Endothelial cell of umbilical vein (primary cell): Measurements from ENCODE around the gene PARK7. TPM values are rescaled to one million over a fixed set of nuclear protein-coding genes. Genes with fewer than 3 reads are reported as not detected.

Experiments
- BruUV-seq: library from RNA; stranded (reverse); fragments of 400-500 nt; replicated peaks from 2 replicates; lab custom pipeline; 2021; lab: Mats Ljungman, UMichigan
- CTCF ChIA-PET: fragments of 300-600, 350-600 bp; sonication (Branson Sonifier 250); formaldehyde crosslinking; loops from one replicate; lab custom pipeline; 2021; ENCODE audit warnings: antibody characterized with exemption, inconsistent platforms; lab: Charles Lee
- POLR2A ChIA-PET: fragments of 300-600, 350-600 bp; sonication (Branson Sonifier 250); formaldehyde crosslinking; loops from one replicate; lab custom pipeline; 2021; ENCODE audit warnings: antibody characterized with exemption, inconsistent platforms; lab: Charles Lee
- DNase-seq: peaks from one replicate; pipeline ENCODE4 v3.0.0-alpha.2; 2011; ENCODE audit warnings: low read depth, low spot score
- FAIRE-seq: peaks from 2 replicates; lab custom pipeline; 2011; peaks lifted over from hg19 to GRCh38; lab: Jason Lieb, UNC
- H2AFZ ChIP-seq: 2 replicates; pipeline ENCODE4 v1.6.0; 2012; ENCODE audit warnings: low read depth, low read length, control low read depth, inconsistent platforms
- H3K27ac ChIP-seq: 2 replicates; pipeline ENCODE4 v1.5.1; 2011; ENCODE audit warnings: low read depth, mild to moderate bottlenecking, control low read depth, low read length, moderate library complexity; ENCODE audit not compliant: insufficient read depth
- H3K27me3 ChIP-seq, 2 experiments: 2 replicates each; pipeline versions ENCODE4 v1.6.0 to v1.6.1; 2011; ENCODE audit warnings: low read length in 2 of 2, mixed read lengths in 1 of 2; ENCODE audit not compliant: control insufficient read depth in 2 of 2, insufficient read depth in 2 of 2
- H3K36me3 ChIP-seq, 2 experiments: 2 replicates in 1 of 2; 3 replicates in 1 of 2; pipeline ENCODE4 v1.5.1; 2011; ENCODE audit warnings: low read length in 2 of 2, mild to moderate bottlenecking in 1 of 2, moderate library complexity in 1 of 2; ENCODE audit not compliant: control insufficient read depth in 2 of 2, insufficient read depth in 2 of 2; ENCODE audit errors: extremely low read depth in 1 of 2
- H3K4me1 ChIP-seq: 3 replicates; pipeline ENCODE4 v1.5.1; 2011; ENCODE audit warnings: mild to moderate bottlenecking, low read length; ENCODE audit not compliant: control insufficient read depth, insufficient read depth; ENCODE audit errors: extremely low read depth
- H3K4me2 ChIP-seq: 2 replicates; pipeline ENCODE4 v1.6.1; 2011; ENCODE audit warnings: low read length, control low read depth, mixed read lengths; ENCODE audit not compliant: insufficient read depth
- H3K4me3 ChIP-seq, 3 experiments: fragments of 200-600 bp in 1 of 3; sonication (generic), shearing (Covaris generic) in 1 of 3; replicated peaks in 1 of 3; 2 replicates each; pipeline ENCODE4 v1.5.1; 2011 to 2016; ENCODE audit warnings: control low read depth in 3 of 3, low read length in 3 of 3, mild to moderate bottlenecking in 2 of 3, inconsistent platforms in 1 of 3, low read depth in 1 of 3, moderate library complexity in 1 of 3; ENCODE audit not compliant: insufficient read depth in 1 of 3
- H3K79me2 ChIP-seq: 2 replicates; pipeline ENCODE4 v1.6.0; 2012; ENCODE audit warnings: low read length, inconsistent platforms; ENCODE audit not compliant: control insufficient read depth, insufficient read depth
- H3K9ac ChIP-seq: replicated peaks from 2 replicates; pipeline ENCODE3; 2011; ENCODE audit warnings: low read length, control low read depth; ENCODE audit not compliant: insufficient read depth; ENCODE audit errors: extremely low read depth
- H3K9me1 ChIP-seq: replicated peaks from 3 replicates; pipeline ENCODE4 v1.6.0; 2011; ENCODE audit warnings: mild to moderate bottlenecking, low read length; ENCODE audit not compliant: control insufficient read depth, insufficient read depth; ENCODE audit errors: extremely low read depth
- H3K9me3 ChIP-seq: replicated peaks from 2 replicates; pipeline ENCODE4 v1.5.1; 2012; ENCODE audit warnings: low read length, inconsistent platforms; ENCODE audit not compliant: control insufficient read depth, insufficient read depth
- H4K20me1 ChIP-seq: replicated peaks from 2 replicates; pipeline ENCODE3; 2011; ENCODE audit warnings: mild to moderate bottlenecking, low read length; ENCODE audit not compliant: control insufficient read depth, insufficient read depth; ENCODE audit errors: extremely low read depth
- MYC ChIP-seq: IDR thresholded peaks from one replicate; pipeline ENCODE4 v1.6.1; 2011; ENCODE audit warnings: mild to moderate bottlenecking, low read depth, low read length
- POLR2A ChIP-seq: IDR thresholded peaks from 2 replicates; pipeline ENCODE4 v1.6.1; 2012; ENCODE audit warnings: low read depth, mild to moderate bottlenecking, control low read depth, low read length
- POLR2AphosphoS5 ChIP-seq: IDR thresholded peaks from 2 replicates; pipeline ENCODE4 v1.6.1; 2012; ENCODE audit warnings: low read depth, mild to moderate bottlenecking, control low read depth, low read length, moderate library complexity; ENCODE audit not compliant: insufficient read depth
- dilution Hi-C: fragments of 300-500 bp; cut with MboI; formaldehyde crosslinking; loops from one replicate; pipeline ENCODE4 v1.15.0; 2019; ENCODE audit warnings: low sequenced_read_pairs; ENCODE audit not compliant: extremely low pct_ligation_motif_present
- intact Hi-C: fragments of 100-400 bp; cut with micrococcal nuclease; formaldehyde crosslinking; loops from one replicate; pipeline ENCODE4 v1.10.0; 2022
- polyA plus RNA-seq, 4 experiments: library from polyadenylated mRNA; depleted of rRNA in 3 of 4; stranded (reverse) in 3 of 4; unstranded in 1 of 4; fragments of >200 nt; gene quantifications; 2 replicates each; pipeline versions ENCODE4 v1.2.1 to v1.2.3, GENCODE V29; 2011 to 2012; ENCODE audit warnings: missing spikeins in 1 of 4
- total RNA-seq: library from RNA; stranded (reverse); gene quantifications from 2 replicates; pipeline ENCODE4 v1.2.3, GENCODE V29; 2021
- TF ChIP-seq, protein P1 (sequence below): IDR thresholded peaks from 2 replicates; pipeline ENCODE4 v1.6.1; 2011; ENCODE audit not compliant: insufficient read depth, insufficient read length

The PARK7 gene
- total and polyA plus RNA-seq, 2 donors (not counting 3 experiments of a cell fraction or from before 2014, with no cell fraction given), result 203 to 294 TPM

DNA sequence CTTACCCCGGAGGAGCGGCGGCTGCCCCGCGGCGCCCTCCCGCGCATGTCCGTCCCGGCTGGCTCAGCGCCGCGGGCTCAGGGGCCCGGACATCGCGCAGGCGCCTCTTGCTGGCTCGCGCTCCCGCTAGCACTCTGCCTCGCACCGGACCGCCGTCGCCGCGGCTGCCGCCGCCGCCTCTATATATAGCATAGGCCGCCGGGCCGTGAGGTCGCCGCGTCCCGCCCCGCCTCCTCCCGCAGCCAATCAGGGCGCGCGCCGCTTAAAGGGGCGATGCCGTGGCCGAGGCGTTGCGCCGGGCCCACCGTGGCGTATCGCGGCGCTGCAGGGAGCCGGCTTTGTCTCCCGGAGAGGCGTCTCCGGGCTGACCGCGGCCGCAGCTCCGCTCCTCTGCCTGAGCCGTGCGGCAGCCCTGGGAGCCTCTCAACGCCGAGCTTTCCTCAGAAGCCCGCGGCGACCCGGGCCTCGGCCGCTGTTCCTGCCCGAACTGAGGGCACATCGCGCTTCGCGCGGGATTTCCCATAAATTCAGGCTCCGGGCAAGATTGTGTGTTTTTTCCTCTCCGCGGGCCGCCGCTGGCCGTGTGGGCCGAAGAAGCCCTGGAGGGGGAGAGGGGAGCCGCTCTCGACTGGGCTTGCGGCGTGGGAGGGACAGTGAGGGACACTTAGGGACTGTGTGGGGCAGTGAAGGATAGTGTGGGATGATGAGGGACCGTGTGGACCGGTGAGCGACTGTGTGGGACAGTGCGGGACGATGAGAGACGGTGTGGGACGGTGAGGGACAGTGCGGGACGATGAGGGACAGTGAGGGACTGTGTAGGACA is 64.9 kb downstream of the PARK7 start, which contains the start of gene ERRFI1:
Gene ERRFI1 (minus strand): TSS at position 157 of the 823 bp plus-strand sequence. CDS start 10,690 bp downstream, outside the sequence.
- Histone ChIP-seq H3K27me3 (no peaks in the 10 kb centered on the region), H4K20me1 (no peaks in the 10 kb centered on the region), H3K27ac (peak within 1 kb of the TSS; percentile 63), H3K4me1 (peaks cover 57% of the 10 kb centered on the region), H3K9me3 (no peaks in the 10 kb centered on the region), H3K9me1 (no peaks in the 10 kb centered on the region), H3K4me3 (peak within 1 kb of the TSS; percentile 81 to 98 (median 94)), H3K9ac (peak within 1 kb of the TSS; percentile 91), H3K79me2 (peaks cover 47% of the 10 kb centered on the region), H3K36me3 (no peaks in the 10 kb centered on the region), H3K4me2 (peak within 1 kb of the TSS; percentile 94), H2AFZ (peak within 1 kb of the TSS; percentile 8)
- intact Hi-C loops (loop anchor here (1.0 to 5.0 kb wide), 6 partner anchors 10 to 292 kb away; partner anchors contain the start of gene SLC45A1), dilution Hi-C loops (no loop called here)
- ChIA-PET CTCF (interaction anchor here (9.7 kb wide), 1 partner anchor 289 kb away, joined by 138 read pairs; no protein-coding TSS in a partner anchor), POLR2A (no interaction called here)
- DNase-seq (peak; percentile 94), FAIRE-seq (peak; percentile 53)
- BruUV-seq, result no TSS peak
- TF ChIP-seq POLR2A, result peak; percentile 99
- peak; percentile 100 for TF ChIP-seq POLR2AphosphoS5
- no peak for TF ChIP-seq MYC
- TF ChIP-seq, protein P1, sequence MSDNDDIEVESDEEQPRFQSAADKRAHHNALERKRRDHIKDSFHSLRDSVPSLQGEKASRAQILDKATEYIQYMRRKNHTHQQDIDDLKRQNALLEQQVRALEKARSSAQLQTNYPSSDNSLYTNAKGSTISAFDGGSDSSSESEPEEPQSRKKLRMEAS, result peak; percentile 87
